Measurements from ENCODE around the gene CADPS2.

Gene CADPS2

DNA sequence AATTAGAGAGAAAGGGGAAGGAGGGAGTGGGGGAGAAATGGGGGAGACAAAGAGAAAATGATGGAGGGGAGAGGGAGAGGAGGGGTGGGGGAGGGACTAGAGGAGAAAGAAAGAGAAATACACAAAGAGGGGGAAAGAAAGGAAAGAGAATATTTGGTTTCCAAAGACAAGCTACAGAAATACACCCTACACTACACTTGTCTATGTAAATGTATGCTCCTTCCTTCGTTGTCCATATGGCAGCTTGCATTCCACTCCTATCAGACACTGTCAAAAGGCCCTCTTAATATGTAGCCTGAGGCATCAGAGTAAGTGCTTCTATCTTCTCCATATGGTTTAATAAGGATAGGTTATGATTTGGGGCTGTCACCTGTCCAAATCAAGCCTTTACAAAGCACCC lies 488.9 kb downstream of the CADPS2 start:
- TF ChIP-seq, protein P1, sequence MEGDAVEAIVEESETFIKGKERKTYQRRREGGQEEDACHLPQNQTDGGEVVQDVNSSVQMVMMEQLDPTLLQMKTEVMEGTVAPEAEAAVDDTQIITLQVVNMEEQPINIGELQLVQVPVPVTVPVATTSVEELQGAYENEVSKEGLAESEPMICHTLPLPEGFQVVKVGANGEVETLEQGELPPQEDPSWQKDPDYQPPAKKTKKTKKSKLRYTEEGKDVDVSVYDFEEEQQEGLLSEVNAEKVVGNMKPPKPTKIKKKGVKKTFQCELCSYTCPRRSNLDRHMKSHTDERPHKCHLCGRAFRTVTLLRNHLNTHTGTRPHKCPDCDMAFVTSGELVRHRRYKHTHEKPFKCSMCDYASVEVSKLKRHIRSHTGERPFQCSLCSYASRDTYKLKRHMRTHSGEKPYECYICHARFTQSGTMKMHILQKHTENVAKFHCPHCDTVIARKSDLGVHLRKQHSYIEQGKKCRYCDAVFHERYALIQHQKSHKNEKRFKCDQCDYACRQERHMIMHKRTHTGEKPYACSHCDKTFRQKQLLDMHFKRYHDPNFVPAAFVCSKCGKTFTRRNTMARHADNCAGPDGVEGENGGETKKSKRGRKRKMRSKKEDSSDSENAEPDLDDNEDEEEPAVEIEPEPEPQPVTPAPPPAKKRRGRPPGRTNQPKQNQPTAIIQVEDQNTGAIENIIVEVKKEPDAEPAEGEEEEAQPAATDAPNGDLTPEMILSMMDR (IDR thresholded peaks at IDR 0.05; ENCODE audit: low read depth, low read length), result no peak
- H3K4me3 ChIP-seq (replicated peaks in 1 of 2; ENCODE audit: low read depth in 2 of 2, low read length in 2 of 2), result no peak overlapping the region
- DNase-seq (ENCODE audit: low read depth in 2 of 2), result no peak

DNA sequence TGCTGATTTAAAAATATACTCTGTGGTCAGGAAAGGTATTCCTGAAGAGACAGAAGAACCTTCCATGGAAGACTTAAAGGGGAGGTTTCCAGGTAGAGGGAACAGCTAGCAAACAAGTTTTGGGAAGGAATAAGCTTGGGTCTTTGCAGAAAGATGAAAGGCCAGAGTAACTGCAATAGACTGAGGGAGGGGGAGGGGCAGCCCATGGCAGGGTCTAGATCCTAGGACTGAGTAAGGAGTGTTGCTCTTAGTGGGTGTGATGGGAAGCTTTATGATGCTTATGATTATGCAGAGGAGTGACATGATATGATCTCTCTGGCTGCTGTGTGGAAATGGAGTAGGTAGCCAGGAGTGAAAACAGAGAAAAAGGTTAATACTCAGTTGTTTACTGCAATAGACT lies 491.7 kb downstream of the CADPS2 start:
- TF ChIP-seq, protein P1 (IDR thresholded peaks at IDR 0.05; ENCODE audit: low read depth, low read length), result no peak
- H3K4me3 ChIP-seq (replicated peaks in 1 of 2; ENCODE audit: low read depth in 2 of 2, low read length in 2 of 2), result no peak overlapping the region
- no peak for DNase-seq (ENCODE audit: low read depth in 2 of 2)

DNA sequence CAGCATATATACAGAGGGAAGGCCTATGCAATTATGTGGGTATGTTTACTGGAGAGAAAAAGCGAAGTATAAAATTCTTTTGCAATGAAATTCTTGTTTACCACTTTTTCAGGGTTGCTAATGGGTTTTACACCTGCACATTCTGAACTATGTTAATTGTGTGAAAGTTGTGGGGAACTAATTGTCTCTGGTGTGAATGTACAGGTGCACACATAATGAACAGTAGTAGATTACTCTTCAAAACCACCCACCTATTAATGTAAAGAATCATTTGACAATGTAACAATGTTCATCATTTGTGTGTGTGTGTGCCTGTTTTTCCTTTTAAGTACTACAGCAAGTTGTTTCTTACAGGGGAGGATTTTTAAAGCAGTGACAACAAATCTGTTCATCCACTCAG lies 501.7 kb downstream of the CADPS2 start:
- no peak for DNase-seq (ENCODE audit: low read depth in 2 of 2)
- H3K4me3 ChIP-seq (replicated peaks in 1 of 2; ENCODE audit: low read depth in 2 of 2, low read length in 2 of 2), result no peak overlapping the region
- TF ChIP-seq, protein P1 (IDR thresholded peaks at IDR 0.05; ENCODE audit: low read depth, low read length), result no peak

GRCh38 chr7:122383934-122384333 lies 502.3 kb downstream of the CADPS2 start:
- peak in 1 of 2 donors; percentile 22 for DNase-seq (ENCODE audit: low read depth in 2 of 2)
- no peak overlapping the region for H3K4me3 ChIP-seq (replicated peaks in 1 of 2; ENCODE audit: low read depth in 2 of 2, low read length in 2 of 2)
- TF ChIP-seq, protein P1 (IDR thresholded peaks at IDR 0.05; ENCODE audit: low read depth, low read length), result no peak

DNA sequence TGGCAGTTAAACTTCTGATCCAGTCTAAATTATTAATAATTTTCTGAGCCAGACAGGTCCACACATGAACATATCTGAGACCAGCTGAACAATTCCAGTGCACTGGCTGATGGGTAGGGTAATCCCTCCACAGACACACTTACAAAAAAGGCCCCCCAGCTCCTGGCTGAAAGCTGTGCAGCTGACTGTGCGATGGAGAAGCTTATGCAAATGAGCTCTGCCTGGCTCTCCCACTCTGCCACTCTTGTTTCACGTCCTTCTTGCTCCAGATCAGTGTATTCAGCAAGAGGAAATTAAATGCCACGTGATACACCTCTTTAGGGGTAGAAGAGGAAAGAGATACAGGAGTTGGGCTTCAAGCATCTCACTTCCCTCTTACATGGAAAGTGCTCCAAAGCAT lies 505.3 kb downstream of the CADPS2 start:
- H3K4me3 ChIP-seq (replicated peaks in 1 of 2; ENCODE audit: low read depth in 2 of 2, low read length in 2 of 2), result no peak overlapping the region
- DNase-seq (ENCODE audit: low read depth in 2 of 2), result no peak
- TF ChIP-seq, protein P1 (IDR thresholded peaks at IDR 0.05; ENCODE audit: low read depth, low read length), result no peak

DNA sequence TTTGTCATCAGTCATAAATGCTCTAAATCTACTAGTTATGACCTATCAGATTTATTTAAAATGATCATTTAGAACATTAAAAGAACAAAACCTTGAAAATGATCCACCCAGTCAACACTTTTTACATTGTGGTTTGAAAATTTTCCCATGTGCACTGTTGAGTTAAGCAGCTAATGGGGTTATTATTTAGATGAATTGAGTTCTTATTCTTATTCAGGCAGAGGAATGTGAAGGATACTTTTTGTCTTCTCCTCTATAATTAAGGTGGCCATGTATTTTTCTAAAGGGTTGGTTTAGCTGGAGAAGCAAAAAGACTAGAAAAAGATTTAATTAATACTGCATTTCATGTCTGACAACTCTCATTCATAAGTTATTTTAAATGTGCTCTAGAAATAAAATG lies 506.8 kb downstream of the CADPS2 start:
- no peak overlapping the region for H3K4me3 ChIP-seq (replicated peaks in 1 of 2; ENCODE audit: low read depth in 2 of 2, low read length in 2 of 2)
- TF ChIP-seq, protein P1 (IDR thresholded peaks at IDR 0.05; ENCODE audit: low read depth, low read length), result no peak
- DNase-seq (ENCODE audit: low read depth in 2 of 2), result no peak

DNA sequence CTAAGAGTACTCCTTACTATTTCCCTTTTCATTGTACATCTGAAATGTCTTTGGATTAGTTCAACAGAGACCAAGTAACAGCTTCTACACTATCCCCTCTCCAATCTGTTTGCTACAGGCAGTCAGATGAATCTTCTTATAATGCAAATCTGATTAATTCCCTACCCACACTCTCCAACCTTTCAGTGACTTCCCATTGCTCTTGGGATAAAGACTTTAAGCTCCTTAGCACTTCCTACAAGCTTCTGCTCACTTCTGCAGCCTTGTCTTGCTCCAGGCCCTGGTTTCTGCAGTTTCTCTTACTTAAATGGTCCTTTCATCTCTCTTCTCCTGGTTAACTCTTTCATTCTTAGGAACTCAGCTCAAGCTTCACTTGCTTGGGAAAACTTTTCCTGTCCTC lies 516.5 kb downstream of the CADPS2 start:
- TF ChIP-seq, protein P1 (IDR thresholded peaks at IDR 0.05; ENCODE audit: low read depth, low read length), result no peak

More for the DNA sequence above, 516.5 kb downstream of the CADPS2 start:
- no peak overlapping the region for H3K4me3 ChIP-seq (replicated peaks in 1 of 2; ENCODE audit: low read depth in 2 of 2, low read length in 2 of 2)
- DNase-seq (ENCODE audit: low read depth in 2 of 2), result no peak
